ENCODE measurements around the gene LRMDA.

Gene LRMDA

DNA sequence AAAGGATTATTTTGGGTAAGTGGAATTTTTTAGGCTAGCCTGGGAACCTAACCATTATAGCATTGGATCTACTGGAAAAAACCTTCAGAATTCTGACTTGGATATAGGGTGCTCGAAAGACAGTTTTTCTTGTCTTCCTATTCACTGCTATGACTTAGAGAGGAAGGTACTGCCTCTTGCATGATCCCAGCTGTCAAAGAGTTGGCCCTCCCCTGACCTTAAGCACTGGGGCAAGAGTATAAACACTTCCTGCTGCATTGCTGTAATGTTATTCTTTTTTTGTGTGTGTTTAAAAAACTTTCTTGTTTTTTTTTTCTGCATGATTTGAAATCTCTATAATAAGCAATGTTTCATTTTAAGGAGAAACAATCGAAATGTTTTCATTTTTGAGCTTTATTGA, 113.0 kb downstream of the LRMDA start:
- DNase-seq = no peak

DNA sequence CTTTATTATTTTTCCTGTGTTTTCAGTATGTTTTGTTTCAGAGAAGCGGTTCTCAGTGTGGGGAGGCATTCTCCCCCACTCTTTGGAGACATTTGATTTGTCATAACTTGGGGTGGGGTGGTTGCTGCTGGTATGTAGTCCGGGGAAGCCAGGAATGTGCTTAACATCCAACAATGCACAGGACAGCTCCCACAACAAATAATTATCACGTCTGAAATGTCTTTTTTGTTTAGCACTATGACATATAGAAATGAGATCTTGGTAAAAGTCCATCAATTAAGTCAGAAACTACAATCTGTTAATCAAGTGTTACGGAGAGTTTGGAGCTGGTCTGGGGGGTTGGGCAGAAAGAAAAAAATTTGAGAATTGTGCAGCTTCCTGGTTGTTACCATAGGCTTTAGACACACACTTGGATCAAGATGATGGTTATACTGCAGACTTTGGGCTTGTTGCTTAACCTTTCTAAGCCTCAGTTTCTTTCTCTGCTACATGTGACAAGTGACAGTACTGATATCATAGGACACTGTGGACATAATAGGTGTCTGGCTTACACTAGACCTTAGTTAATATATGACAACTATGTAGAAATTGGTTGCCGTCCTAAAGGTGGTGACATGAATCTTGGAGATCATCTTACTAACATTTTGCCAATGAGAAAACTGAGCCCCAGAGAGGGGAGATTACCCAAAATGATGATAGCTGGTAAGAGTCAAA, 113.7 kb downstream of the LRMDA start:
- no peak for DNase-seq

DNA sequence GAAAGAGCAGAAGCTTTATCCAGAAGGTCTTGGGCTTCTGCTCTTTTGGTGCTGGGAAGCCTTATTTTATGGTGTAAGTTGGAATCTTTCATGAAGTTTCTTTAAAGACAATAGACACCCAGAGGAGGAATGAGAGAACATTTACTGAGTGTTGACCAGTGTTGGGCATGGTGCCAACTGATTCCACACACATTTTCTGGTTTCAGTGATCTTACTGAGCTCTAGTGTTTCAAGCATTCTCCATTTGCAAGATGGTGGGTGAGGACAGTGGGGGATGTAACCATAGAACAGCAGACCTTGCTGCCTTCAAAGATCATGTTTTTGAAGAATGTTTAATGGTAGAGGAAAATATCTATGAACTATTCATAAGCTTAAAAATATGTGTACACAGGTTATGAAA, 114.6 kb downstream of the LRMDA start:
- DNase-seq = no peak

DNA sequence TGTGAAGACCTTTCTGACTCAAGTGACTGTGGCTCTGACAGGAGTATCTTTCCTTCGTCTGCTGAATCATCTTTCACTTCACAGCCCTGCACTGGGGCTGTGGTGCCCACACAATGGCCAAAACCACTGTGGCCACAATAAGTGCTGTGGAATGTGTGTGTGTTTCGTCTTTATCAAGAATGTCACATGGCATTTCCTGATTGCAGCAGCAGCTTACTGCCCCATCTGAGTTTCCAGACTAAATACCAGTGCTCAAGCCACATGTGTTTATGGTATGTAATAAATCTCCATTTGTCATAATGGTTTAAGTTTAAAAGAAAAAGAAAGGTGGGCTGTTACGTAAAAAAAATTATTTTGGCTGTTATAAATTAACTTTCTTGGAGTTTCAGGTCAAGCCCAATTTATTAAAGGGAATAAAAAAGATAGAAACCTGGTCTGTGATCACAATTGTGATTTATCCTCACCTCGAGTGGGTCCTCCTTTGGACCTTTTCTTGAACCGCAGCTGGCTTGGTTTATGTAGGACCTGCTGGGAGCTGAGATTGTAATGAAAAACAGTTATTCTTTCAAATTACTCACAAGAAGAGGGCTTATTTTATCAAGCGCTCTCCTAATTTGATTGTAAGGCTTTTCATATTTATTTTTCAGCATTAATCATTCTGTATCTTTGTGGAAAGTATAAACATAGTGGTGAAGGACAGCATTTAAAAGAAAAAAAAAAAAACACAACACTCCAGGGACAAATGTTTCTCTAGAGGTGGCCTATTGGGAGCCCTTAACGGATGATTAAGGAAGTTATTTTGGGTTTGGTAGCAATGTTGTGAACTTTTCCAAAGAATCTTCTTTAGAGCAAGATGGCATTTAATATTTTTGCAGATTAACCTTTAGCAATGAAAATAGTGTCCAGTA, 116.2 kb downstream of the LRMDA start:
- no peak for DNase-seq

DNA sequence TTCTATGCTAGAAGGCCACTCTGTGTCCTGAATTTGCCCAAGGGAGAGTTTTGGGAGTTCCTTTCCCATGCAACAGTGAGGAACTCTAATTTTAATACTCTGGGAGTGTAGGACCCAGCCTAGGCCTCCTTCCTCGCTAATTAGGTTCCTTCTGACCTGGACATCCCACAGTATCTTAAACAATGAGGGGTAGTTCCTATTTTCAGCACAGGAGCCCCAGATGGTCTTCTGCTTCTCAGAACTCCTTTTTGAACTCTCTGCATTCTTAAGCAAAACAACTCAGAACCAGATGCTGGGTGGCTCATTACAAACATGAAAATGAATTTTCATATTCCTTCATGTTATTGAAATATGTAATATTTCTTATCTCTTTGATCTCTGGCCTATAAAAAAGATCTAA, 116.9 kb downstream of the LRMDA start:
- DNase-seq = no peak

DNA sequence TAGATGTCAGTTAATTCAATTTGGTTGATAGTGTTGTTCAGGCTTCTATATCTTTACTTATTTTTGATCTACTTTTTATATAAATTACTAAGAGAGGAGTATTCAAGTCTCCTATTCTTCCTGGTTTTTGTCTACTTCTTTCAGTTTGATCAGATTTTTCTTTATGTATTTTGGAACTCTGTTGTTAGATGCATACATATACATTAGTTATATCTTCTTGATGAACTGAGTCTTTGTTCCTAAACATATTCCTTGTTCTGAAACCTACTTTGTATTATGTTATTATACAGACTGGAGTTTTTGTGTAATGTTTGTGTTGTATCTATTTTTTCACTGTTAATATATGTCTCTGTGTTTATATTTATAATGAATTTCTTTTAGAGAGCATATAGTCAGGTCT, 118.8 kb downstream of the LRMDA start:
- DNase-seq = no peak

DNA sequence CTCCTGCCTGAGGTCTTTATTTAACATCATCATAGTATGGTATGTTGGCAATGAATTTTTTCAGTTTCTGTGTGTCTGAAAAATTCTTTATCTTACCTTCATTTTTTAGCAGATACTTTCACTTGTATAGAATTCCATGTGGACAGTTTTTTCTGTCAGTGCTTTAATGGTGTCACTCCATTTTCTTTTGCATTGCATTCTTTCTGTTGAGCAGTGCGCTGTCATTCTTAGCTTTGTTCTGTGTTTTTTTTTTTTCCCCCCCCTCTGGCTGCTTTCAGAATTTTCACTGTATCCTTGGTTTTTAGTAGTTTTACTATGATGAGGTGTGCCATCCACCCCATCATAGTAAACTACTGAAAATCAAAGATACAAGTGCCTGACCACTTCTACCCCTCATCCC, 120.7 kb downstream of the LRMDA start:
- DNase-seq = no peak

DNA sequence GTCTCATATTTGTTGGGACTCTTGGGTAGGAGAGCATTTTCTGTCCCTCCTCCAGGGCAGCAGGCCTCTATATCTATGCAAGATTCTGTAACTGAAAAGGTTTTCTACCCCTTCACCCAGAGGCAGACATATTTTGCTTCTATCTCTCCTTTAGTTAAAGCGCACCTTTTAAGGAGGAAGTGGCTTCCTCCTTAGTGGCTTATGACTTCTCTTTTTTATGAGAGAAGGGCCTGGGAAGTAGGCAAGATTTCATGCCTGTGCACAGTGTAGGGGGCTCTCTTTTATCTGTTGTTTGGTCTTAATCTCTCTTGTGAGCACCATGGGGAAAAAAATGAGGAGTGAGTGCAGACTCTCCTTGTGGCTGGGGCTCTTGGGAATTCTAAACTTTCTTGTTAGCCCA, 122.1 kb downstream of the LRMDA start:
- no peak for DNase-seq

DNA sequence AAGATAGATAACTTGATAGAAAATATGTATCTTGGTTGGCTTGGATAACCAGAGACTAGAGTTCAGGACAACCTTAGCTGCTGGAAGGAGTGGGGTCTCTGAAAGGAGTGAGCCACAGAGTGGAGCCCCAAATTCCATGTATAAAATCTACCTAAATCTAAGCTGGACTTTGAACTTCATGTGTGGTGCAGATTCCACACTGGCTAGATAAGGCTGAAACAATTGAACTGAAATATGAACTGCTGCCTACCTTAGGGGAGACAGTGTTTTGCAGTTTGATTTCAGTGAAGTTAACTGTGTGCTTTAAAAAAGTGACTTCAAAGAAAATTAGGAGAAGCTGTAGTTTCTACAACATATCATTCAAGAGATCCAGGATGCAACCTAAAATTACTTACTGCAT, 123.9 kb downstream of the LRMDA start:
- DNase-seq = no peak

DNA sequence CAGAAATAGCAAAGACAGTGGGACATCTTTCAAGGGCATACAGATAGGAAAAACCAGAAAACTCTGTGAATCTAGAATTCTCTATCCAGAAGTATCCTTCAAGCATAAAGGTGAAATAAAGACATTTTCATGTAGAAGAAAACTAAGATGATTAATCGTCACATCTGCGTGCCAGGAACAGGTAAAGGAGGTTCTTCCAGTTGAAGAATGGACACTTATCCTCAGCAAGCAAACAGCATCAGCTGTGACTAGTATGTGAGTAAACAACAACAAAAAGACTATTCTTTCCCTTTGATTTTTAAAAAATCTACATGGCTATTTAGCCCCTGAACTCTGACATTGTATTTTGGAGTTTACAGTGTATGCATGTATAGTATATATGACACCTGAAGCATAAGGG, 124.9 kb downstream of the LRMDA start:
- no peak for DNase-seq

DNA sequence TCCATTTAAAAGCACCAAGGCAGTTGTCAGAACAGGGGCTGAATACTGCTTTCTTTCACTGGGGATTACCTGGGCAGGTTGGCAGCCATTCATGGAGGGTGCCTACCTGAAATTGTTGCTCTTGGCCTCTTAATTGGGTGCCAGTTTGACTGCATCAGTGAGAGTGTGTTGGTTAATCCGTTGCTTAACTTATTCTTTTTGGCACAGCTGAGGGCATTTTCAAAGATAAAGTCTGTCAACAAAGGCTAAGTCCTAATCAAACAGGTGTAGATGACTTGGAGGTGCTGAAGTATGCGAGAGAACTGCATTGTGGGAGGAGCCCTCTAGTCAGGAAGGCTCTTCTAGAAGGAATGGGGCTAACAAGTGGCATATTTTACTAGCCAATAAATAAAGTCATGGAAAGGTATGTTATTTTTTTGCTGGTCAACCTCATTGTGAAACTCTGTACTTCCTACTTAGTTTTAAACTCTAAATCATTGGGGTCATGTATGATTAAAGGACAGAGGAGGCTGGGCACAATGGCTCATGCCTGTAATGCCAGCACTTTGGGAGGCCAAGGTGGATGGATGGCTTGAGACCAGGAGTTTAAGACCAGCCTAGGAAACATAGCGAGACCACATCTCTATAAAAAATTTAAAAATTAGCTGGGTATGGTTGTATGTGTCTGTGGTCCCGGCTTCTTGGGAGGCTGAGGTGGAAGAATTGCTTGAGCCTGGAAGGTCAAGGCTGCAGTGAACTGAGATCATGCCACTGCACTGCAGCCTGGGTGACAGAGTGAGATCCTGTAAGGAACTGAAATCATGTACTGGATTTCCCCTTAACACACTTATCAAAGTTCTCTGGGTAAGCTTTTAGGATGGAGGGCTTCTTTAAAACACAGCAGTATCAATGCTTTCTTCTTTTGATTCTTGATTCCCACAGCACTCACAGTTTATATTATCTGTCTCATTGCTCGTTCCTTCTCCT, 134.1 kb downstream of the LRMDA start:
- no peak for DNase-seq

DNA sequence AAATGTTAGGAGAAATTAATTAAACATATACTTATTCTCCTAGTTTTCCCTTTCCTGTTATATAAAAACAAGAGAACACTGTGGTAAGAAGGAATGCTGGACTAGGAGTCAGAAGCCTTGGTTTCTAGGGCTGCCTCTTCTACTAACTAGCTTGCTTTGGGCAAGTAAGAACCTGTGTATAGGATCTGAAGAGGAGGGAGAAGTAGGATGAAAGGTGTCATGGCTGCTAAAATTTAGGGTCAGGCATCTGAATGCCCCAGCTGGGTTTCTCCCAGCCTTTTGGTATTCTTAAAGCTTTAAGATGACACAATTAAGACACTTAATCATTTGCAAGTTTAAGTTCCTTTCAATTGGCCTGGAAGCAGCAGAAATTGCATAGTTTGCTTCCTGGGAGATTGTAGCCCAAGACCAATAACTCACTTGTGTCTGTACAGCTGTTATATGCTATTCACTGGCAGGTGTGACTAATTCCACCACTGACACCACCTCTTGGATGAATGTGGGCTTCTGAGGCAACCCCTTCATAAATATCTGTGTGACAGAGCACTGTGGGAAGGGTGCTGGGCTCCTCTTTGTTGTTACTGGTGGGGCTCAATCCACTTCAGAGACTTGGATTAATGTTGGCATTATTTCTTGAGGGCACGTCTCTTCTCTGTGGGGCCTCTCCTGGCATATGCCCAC, 137.2 kb downstream of the LRMDA start:
- no peak for DNase-seq

DNA sequence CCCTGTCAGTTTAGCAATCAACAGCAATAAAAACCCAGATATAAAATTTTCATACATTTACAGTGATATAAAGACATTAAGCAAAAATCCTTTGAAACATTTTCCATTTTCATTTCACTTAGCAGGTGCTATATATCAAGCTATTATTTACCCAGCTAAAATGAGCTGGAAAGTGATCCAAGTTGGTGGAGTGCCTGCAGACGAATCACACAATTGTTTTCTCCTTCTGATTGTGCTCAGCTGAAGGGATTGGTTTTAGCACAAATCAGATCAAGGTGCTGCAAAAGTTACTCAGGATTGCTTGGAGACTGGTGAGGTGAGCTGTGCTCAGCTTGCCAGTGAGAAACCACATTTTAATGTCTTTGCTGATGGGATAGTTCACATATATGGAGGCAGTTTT, 138.1 kb downstream of the LRMDA start:
- no peak for DNase-seq

DNA sequence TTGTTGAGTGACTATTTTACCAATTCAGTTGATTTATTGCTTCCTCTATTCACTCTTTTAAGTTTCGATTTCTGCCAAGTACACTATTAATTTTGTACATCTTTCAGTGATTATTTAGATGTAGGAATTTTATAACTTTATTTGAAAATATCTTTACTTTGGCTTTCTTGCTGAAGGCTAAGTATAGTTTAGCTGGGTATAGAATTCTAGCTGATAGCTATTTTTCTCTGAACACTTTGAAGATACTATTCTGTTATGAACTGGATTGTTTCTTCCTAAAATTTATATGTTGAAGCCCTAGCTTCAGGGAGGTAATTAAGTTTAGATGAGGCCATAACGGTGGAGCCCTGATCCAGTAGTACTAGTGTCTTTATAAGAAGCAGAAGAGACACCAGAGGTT, 141.1 kb downstream of the LRMDA start:
- no peak for DNase-seq

DNA sequence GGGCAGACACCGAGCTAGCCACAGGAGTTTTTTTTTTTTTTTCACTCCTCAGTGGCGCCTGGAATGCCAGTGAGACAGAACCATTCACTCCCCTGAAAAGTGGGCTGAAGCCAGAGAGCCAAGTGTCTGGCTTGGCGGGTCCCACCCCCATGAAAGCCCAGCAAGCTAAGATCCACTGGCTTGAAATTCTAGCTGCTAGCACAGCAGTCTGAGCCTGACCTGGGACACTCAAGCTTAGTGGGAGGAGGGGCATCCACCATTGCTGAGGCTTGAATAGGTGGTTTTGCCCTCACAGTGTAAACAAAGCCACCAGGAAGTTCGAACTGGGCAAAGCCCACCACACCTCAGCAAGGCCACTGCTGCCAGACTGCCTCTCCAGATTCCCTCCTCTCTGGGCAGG, 144.5 kb downstream of the LRMDA start:
- no peak for DNase-seq

DNA sequence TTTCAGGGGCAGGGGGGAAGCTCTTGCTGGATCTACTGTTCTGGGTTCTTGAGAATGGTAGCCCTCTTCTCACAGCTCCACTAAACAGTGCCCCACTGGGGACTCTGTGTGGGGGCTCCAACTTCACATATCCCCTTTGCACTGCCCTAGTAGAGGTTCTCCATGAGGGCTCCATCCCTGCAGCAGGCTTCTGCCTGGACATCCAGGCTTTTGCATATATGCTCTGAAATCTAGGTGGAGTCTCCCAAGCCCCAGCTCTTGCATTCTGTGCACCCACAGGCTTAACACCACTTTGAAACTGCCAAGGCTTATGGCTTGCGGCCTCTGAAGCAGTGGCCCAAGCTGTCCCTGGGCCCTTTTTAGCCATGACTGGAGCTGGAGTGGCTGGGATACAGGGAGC, 150.7 kb downstream of the LRMDA start:
- DNase-seq = no peak

DNA sequence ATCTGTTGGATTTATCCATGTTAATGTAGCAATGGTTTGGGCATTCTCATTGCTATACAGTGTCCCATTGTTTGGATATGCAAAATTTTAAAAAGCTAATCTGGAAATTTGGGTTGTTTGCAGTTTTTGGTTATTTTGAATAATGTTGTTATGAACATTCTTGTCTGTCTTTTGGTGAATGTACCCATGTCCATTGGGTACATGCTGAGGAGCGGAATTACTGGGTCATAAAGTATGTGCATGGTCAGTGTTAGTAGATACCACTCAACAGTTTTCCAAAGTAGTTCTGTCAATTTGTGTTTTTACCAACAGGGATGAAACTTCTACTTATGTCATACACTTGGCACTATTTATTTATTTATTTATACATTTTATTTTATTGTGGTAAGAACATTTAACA, 153.9 kb downstream of the LRMDA start:
- no peak for DNase-seq

DNA sequence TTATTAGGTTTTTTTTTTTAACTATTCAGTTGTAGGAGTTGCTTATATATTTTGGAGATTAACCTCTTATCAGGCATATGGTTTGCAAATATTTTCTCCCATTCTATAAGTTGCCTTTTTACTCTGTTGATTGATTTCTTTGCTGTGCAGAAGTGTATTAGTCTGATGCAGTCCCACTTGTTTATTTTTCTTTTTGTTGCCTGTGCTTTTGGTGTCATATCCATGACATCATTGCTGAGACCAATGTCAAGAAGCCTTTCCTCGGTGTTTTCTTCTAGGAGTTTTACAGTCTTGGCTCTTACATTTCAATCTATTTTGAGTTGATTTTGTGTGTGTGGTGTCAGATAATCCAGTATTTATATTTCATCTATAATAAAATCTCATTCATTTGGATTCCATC, 155.4 kb downstream of the LRMDA start:
- DNase-seq = no peak

DNA sequence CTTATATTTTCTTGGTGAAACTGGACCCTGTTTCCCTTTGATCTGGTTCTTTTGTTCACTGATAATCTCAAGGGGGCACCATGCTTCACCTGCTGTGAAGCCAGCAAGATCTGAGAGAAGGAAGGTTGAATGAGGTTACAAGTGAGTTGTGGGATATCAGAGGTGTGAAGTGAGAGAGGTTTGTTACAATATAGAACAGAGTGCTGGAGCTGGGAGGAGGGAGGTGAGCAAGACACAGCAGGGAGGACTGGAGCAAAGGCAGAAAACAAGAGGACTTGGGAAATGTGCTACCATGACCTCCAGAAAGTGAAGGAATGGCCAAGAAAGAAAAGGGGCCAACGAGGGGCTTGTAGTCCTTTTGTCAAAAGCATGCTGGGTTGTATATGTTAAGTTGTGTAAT, 156.6 kb downstream of the LRMDA start:
- DNase-seq = no peak

DNA sequence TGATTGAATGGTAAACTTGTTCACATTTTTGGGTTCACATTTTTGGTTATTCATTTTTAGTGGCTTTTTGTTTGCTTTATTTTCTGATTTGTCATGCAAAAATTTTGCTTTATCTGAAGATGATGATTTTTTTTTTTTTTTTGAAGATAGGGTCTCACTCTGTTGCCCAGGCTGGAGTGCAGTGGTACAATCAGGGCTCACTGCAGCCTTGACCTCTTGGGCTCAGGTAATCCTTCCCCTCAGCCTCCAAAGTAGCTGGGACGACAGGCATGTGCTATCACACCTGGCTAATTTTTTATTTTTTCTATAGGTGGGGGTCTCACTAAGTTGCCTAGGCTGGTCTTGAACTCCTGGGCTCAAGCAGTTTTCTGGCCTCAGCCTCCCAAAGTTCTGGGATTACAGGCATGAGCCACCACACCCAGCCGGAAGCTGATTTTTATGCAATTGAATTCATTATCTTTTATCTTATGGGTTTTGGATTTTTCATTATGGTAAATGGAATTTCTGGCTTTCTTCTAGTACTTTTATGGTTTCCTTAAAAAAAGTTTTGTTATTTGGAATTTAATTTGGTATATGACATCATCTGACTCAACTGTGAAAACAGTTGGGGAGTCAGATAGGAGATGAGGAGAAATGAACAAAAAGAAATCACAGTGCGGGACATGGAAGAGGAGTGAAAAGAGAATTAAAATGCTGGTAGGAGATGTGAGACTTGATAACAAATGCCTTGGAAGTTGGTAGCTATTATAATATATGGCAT, 158.7 kb downstream of the LRMDA start:
- DNase-seq = no peak

DNA sequence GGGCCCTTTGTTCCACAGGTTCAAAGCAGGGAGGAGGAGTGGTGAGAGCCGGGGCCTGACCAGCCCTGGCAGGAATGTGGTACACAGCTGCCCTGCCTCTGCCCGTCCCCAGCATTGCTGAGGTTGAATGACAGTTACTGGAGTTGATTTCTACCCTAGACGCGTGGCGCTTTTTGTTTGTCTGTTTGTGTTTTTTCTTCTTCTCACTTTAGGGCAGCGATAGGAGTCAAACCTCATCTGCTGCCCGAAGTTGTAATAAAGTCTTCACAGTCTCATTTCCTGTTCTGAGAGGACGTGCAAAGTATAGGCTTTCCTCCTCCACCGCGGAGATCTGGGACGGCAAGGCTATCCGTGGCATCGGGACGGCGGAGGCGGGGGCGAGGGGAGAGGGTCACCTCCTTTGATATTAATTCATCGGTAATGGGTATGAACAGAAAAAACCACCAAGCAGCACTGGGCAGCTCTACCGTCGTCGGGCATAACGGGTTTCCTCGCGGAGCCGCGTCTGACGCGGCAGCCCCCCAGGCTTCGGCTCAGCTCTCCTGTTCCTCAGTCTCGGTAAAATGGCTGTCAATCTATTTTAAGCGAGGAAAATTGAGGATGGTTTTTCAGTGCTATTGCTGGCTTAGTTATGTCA, 160.8 kb downstream of the LRMDA start:
- DNase-seq = no peak

Data from activated CD4-positive, CD25-positive, alpha-beta regulatory T cell treated with anti-CD3 and anti-CD28 coated beads, Interleukin-2, amount 50 U/mL, for 72 hours (primary cell).